Urinary bladder (tissue), 4 donors: Measurements from ENCODE around the gene CPVL. TPM values are rescaled to one million over a fixed set of nuclear protein-coding genes. Genes with fewer than 3 reads are reported as not detected.

Experiments used
- DNase-seq: peaks from one replicate; pipeline ENCODE4 v3.0.0-alpha.2; 2015; ENCODE audit errors: extremely low spot score
- H3K27ac ChIP-seq: one replicate; pipeline ENCODE4 v1.5.1; 2013; ENCODE audit warnings: low read depth, mild to moderate bottlenecking, moderate library complexity
- H3K36me3 ChIP-seq: one replicate; pipeline ENCODE4 v1.6.1; 2013; ENCODE audit warnings: mild to moderate bottlenecking, moderate library complexity; ENCODE audit not compliant: insufficient read depth
- H3K4me1 ChIP-seq: one replicate; pipeline ENCODE4 v1.6.1; 2013; ENCODE audit warnings: mild to moderate bottlenecking, moderate library complexity; ENCODE audit not compliant: insufficient read depth
- H3K4me3 ChIP-seq: one replicate; pipeline ENCODE4 v1.5.1; 2013; ENCODE audit warnings: low read depth, low read length
- WGBS: extraction: QIAGEN DNeasy Blood & Tissue Kit; methylation state at CpG from one replicate; pipeline ENCODE4 v1.1.7; 2013; 5-methylcytosine and 5-hydroxymethylcytosine counted together
- polyA plus RNA-seq: library from polyadenylated mRNA; stranded (reverse); fragments of 200-250 nt; gene quantifications from one replicate; pipeline ENCODE4 v1.2.3, GENCODE V29; 2013
- total RNA-seq: library from RNA; depleted of rRNA; stranded (reverse); fragments of >200 nt; gene quantifications from one replicate; pipeline ENCODE4 v1.2.3, GENCODE V29; 2014
- donor health status: healthy with polysubstance abuse.
- donor health status: healthy.

The CPVL gene
- total and polyA plus RNA-seq, 2 donors = 14.4 to 16.7 TPM

- 3% methylated on average over 66 of the region's 66 CpGs for WGBS
- Histone ChIP-seq H3K4me3 (peak within 1 kb of the TSS; percentile 44), H3K36me3 (no peaks in the 10 kb centered on the region), H3K27ac (no peak within 1 kb of the TSS), H3K4me1 (no peaks in the 10 kb centered on the region)
- peak; percentile 81 for DNase-seq
These were observed 187.9 kb downstream of the CPVL start, which contains the start of gene TRIL for GRCh38 chr7:28958235-28958979. Gene TRIL, minus strand, starts transcription at chr7:28958330. Its CDS starts 284 bp downstream, at chr7:28958046.

- Histone ChIP-seq H3K4me3 (peak overlapping the region; percentile 44), H3K27ac (no peak overlapping the region), H3K36me3 (no peaks in the 10 kb centered on the region), H3K4me1 (no peaks in the 10 kb centered on the region)
- WGBS = 1% methylated on average over 47 of the region's 47 CpGs
- DNase-seq = no peak
These were observed 188.5 kb downstream of the CPVL start for GRCh38 chr7:28957751-28958234.

- Histone ChIP-seq H3K4me3 (peak overlapping the region; percentile 44), H3K36me3 (no peaks in the 10 kb centered on the region), H3K27ac (no peak overlapping the region), H3K4me1 (no peaks in the 10 kb centered on the region)
- WGBS = 4% methylated on average over 59 of the region's 59 CpGs
- no peak for DNase-seq
These were observed 189.1 kb downstream of the CPVL start for GRCh38 chr7:28957064-28957750.

- Histone ChIP-seq H3K36me3 (no peaks in the 10 kb centered on the region), H3K27ac (no peak overlapping the region), H3K4me1 (no peaks in the 10 kb centered on the region), H3K4me3 (peak overlapping the region; percentile 23)
- WGBS = under 1% methylated on average over 39 of the region's 39 CpGs
- DNase-seq = no peak
These were observed 189.7 kb downstream of the CPVL start for GRCh38 chr7:28956608-28957063.

GRCh38 chr7:28955718-28956607, 190.4 kb downstream of the CPVL start:
- no peaks in the 10 kb centered on the region for H3K36me3 ChIP-seq
- 4% methylated on average over 104 of the region's 104 CpGs for WGBS
- peak overlapping the region; percentile 23 for H3K4me3 ChIP-seq
- no peaks in the 10 kb centered on the region for H3K4me1 ChIP-seq
- H3K27ac ChIP-seq = no peak overlapping the region
- DNase-seq = no peak

- WGBS = 51% methylated on average over 22 of the region's 22 CpGs
- H3K36me3 ChIP-seq = no peaks in the 10 kb centered on the region
- H3K4me1 ChIP-seq = no peaks in the 10 kb centered on the region
- H3K27ac ChIP-seq = no peak overlapping the region
- H3K4me3 ChIP-seq = peak overlapping the region; percentile 23
- no peak for DNase-seq
These were observed 191.0 kb downstream of the CPVL start for GRCh38 chr7:28955356-28955717.

- no peak for DNase-seq
- H3K4me1 ChIP-seq = no peaks in the 10 kb centered on the region
- no peaks in the 10 kb centered on the region for H3K36me3 ChIP-seq
- no peak overlapping the region for H3K27ac ChIP-seq
- no peak overlapping the region for H3K4me3 ChIP-seq
- 45% methylated on average over 5 of the region's 5 CpGs for WGBS
These were observed 191.4 kb downstream of the CPVL start for GRCh38 chr7:28954946-28955345.

- Histone ChIP-seq H3K27ac (no peak overlapping the region), H3K36me3 (no peaks in the 10 kb centered on the region), H3K4me1 (no peaks in the 10 kb centered on the region), H3K4me3 (no peak overlapping the region)
- no peak for DNase-seq
These were observed 191.9 kb downstream of the CPVL start for GRCh38 chr7:28954471-28954870.

- Histone ChIP-seq H3K4me1 (no peaks in the 10 kb centered on the region), H3K27ac (no peak overlapping the region), H3K36me3 (no peaks in the 10 kb centered on the region), H3K4me3 (no peak overlapping the region)
- WGBS = 14% methylated on average over 4 of the region's 4 CpGs
- DNase-seq = no peak
These were observed 192.7 kb downstream of the CPVL start for GRCh38 chr7:28953633-28954032.

Other genes with a start within 250 kb of the CPVL start
- gene TRIL, start 188.2 kb downstream of the CPVL start, total RNA-seq = 20.4 TPM
- 3.3 TPM for gene TRIL, start 188.2 kb downstream of the CPVL start, polyA plus RNA-seq
- gene CHN2, start 48.2 kb upstream of the CPVL start, total RNA-seq = 14.5 TPM
- gene CHN2, start 48.2 kb upstream of the CPVL start, polyA plus RNA-seq = 6.8 TPM